Left cardiac atrium (tissue), 4 donors: Measurements from ENCODE around the gene ACAD11. TPM values are rescaled to one million over a fixed set of nuclear protein-coding genes. Genes with fewer than 3 reads are reported as not detected.
A peak's percentile ranks its signal among the peaks of the same experiment; 100 is the strongest.
"Not testable (repeated sequence)": the region's sequence is repeated elsewhere in the genome, so short reads cannot be mapped to it uniquely, and the experiment has no call there.

ENCODE experiments used
- ATAC-seq, 2 donors: fragments of 200-7000 bp; cut with Tn5 transposase; one replicate each; pipeline ENCODE4 v1.9.1; 2020; ENCODE audit warnings: mild to moderate bottlenecking in 2 of 2, moderate library complexity in 2 of 2
- DNase-seq: peaks from one replicate; pipeline ENCODE4 v3.0.0-alpha.2; 2020
- intact Hi-C, 2 donors: fragments of 100-400 bp; cut with DNase I; formaldehyde crosslinking; loops; one replicate each; pipeline versions ENCODE4 v1.14.1 to v1.15.1; 2022 to 2023
- total RNA-seq, 2 donors: library from RNA; stranded (reverse); fragmentation: NEBNext Ultra II Directional; extraction: Animal tissue kit (Norgen Biotek cat#: 25700); gene quantifications; one replicate each; pipeline ENCODE4 v1.2.1, GENCODE V29; 2021
- donor health status: DM: no; HTN: yes; CAD: no.
- donor health status: DM: no; HTN: yes; CAD: no; lungs with severe emphysema.
- donor health status: DM: yes; HTN: yes; CAD: no.
- donor health status: Dilated cardiomyopathy.

Gene ACAD11
- total RNA-seq, 2 donors from 2014 or later: 14.1 to 18.6 TPM

GRCh38 chr3:132654721-132655120, 4.9 kb downstream of the ACAD11 start:
- no peak for ATAC-seq
- no peak for DNase-seq
- intact Hi-C loops: no loop called here

- ATAC-seq: no peak
- intact Hi-C loops: no loop called here
- DNase-seq: no peak
These were observed 5.4 kb downstream of the ACAD11 start for GRCh38 chr3:132654190-132654589.

GRCh38 chr3:132652640-132653270, 6.9 kb downstream of the ACAD11 start:
- intact Hi-C loops: no loop called here
- ATAC-seq: no peak
- DNase-seq: no peak

- intact Hi-C loops: no loop called here
- no peak for DNase-seq
- no peak for ATAC-seq
These were observed 9.5 kb downstream of the ACAD11 start for GRCh38 chr3:132650153-132650552.

- intact Hi-C loops: no loop called here
- no peak for DNase-seq
- no peak for ATAC-seq
These were observed 14.6 kb downstream of the ACAD11 start for GRCh38 chr3:132645058-132645457.

DNA sequence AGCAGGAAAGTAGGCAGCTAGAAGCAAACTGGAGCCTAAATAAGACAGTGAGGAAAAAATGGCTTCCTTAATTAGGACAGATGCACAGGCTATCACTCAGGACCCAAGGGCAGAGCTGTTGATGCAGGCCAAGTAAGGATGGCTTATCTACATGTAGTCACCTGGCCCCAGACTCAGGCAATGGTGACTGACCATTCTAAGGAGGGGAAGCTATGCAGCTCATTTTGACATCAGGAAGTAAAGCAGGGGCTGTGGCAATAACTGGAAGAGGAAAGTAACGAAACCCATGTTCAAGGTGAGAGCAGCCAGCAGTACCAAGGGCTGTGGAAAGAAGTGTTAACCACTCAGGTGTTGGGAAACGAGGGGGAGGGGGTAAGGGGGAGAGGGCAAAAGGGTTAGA, 16.2 kb downstream of the ACAD11 start:
- no peak for DNase-seq
- no peak for ATAC-seq
- intact Hi-C loops: loop anchor here in 1 of 2 donors (5.0 kb wide), 1 partner anchor 106 kb away; no protein-coding TSS in a partner anchor

- intact Hi-C loops: loop anchor here in 1 of 2 donors (5.0 kb wide), 1 partner anchor 105 kb away; no protein-coding TSS in a partner anchor
- DNase-seq (no peak), ATAC-seq (no peak)
These were observed 17.1 kb downstream of the ACAD11 start for GRCh38 chr3:132642539-132642847.

DNA sequence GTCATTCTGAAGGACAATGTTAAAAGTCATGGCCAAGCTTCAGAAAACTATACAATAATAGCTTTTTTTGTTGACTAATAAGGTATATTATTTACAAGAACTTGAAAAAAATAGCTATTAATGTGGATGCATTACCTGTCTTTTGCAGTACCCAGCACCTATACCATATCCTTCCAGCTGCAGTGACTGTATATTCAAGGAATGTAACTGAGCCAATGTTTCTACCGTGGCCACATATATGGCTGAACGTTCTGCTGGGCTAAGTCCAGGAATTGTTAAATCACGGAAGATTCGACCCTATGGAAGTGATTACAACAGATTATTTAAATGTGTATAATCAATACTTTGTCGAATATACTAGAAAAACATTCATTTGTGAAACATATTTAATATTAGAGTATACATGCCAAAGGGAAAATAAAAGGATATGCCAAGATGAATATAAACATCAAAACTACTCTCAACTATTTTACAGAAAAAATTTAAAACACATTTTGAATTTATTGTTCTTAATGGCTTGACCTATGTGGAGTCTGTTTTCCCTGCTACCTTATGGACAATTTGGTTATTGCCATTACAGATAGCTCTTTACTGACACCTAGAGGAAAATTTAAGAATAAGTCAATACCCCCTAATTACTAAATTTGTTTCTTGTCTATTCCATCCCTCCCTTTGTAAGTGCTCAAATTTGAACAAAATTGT, 17.6 kb downstream of the ACAD11 start:
- DNase-seq (no peak), ATAC-seq (peak; percentile 38 to 67)
- intact Hi-C loops: loop anchor here in 1 of 2 donors (5.0 kb wide), 1 partner anchor 105 kb away; no protein-coding TSS in a partner anchor

- ATAC-seq, DNase-seq: not testable (repeated sequence)
- intact Hi-C loops: loop anchor here in 1 of 2 donors (5.0 kb wide), 1 partner anchor 104 kb away; no protein-coding TSS in a partner anchor
These were observed 18.2 kb downstream of the ACAD11 start for GRCh38 chr3:132641427-132641826.

DNA sequence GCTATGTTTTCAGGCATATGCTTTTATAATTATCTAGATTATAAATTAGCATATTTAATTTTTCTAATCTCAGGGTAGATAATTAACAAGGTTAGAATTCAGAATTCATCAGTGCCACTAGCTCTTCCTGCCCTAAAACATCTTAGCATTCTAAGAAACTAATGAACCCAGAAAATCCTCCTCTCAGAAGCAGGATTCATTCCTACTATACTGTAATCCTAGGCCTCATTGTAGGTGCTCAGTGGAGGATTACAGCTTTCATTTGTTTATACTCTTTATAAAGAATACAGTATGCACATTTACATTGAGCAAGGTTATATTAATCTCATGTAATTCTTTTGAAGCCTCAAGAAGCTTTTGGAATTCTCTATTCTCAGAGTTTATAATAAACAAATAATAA, 20.9 kb downstream of the ACAD11 start:
- intact Hi-C loops: loop anchor here in 1 of 2 donors (2.0 kb wide), 1 partner anchor 102 kb away; no protein-coding TSS in a partner anchor
- no peak for ATAC-seq
- DNase-seq: no peak

DNA sequence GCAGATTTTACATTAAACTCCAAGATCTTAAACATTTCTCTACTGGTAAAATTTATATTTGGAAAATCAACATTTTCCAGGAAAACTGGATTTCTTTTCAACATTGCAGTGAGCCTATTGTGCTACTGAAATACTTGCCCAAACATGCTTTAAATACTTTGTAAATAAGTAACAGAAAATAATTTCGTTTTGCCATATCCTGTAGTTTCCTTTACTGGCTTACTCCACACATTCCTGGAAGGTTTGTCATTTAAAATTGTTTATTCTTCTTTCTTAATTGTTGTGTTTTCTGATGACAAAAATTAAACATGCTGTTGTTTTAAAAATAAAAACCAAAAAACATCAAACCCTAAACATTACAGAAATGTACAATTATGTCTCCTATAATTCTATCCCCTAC, 22.0 kb downstream of the ACAD11 start:
- intact Hi-C loops: no loop called here
- DNase-seq (no peak), ATAC-seq (no peak)

GRCh38 chr3:132635052-132635451, 24.6 kb downstream of the ACAD11 start:
- intact Hi-C loops: no loop called here
- ATAC-seq (peak; percentile 66 to 87), DNase-seq (no peak)

DNA sequence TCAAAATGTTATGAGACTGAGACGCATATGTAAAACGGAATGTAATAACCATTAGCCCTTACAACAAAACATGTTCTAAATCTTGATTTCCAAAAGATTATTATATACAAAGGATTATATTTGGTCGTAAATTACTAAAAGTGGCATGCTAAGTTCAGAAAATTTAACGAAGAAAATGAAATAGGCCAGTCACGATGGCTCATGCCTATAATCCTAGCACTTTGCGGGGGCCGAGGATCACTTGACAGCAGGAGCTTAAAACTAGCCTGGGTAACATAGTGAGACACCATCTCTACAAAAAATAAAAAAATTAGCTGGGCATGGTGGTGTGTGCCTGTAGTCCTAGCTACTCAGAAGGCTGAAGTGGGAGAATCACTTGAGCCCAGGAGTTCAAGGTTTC, 29.0 kb downstream of the ACAD11 start:
- intact Hi-C loops: no loop called here
- DNase-seq (no peak), ATAC-seq (no peak)

DNA sequence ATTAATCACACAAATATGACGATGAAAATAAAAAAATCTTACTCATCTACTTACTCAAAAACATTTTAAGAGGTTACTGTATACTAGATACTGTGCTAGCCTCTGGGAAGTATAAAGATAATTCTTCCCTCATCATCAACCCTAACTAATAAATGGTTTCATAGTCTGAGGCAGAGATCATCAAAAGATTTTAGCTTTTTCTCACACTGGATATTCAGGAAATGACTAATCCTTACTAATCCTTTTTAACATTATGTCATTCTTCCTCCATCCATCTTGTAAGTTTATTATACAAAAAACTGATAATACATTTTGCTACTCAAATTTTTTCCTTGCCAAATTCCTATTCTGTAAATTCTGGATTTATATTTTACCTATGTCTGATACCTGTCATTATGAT, 29.7 kb downstream of the ACAD11 start:
- no peak for DNase-seq
- ATAC-seq: peak in 1 of 2 donors; percentile 75
- intact Hi-C loops: no loop called here

DNA sequence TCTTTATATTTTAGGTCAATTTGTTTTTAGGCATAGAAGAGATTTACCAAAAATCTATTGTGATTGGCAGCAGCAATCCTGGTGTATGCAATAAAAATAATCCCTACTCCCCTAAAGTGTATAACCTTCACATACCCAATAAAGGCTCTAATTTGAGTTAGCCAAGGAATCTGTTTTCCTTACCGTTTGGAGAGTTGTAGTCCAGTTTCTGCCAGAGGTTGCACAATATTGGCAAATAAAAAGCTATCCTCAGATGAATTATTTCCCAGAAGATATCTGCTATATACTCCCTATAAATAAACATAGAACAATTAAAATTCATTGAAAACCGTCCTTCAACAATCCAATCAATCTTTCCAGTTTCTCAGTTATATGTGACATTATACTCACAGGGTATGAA, 31.5 kb downstream of the ACAD11 start:
- DNase-seq (no peak), ATAC-seq (no peak)
- intact Hi-C loops: no loop called here

- ATAC-seq: no peak
- intact Hi-C loops: no loop called here
- DNase-seq: no peak
These were observed 32.7 kb downstream of the ACAD11 start for GRCh38 chr3:132626955-132627354.

GRCh38 chr3:132625613-132626012, 34.0 kb downstream of the ACAD11 start:
- intact Hi-C loops: no loop called here
- ATAC-seq (no peak), DNase-seq (no peak)

- no peak for DNase-seq
- ATAC-seq: no peak
- intact Hi-C loops: no loop called here
These were observed 34.8 kb downstream of the ACAD11 start for GRCh38 chr3:132624790-132625189.

GRCh38 chr3:132623646-132624045, 36.0 kb downstream of the ACAD11 start:
- no peak for DNase-seq
- no peak for ATAC-seq
- intact Hi-C loops: no loop called here

GRCh38 chr3:132622761-132623160, 36.8 kb downstream of the ACAD11 start:
- no peak for ATAC-seq
- intact Hi-C loops: no loop called here

GRCh38 chr3:132622148-132622547, 37.5 kb downstream of the ACAD11 start:
- intact Hi-C loops: no loop called here
- DNase-seq: no peak

More at GRCh38 chr3:132622761-132623160, 36.8 kb downstream of the ACAD11 start:
- no peak for DNase-seq

More at GRCh38 chr3:132622148-132622547, 37.5 kb downstream of the ACAD11 start:
- ATAC-seq: no peak
